Lower leg skin (tissue), 3 donors: ENCODE results near the gene ADM.

Experiments used
- POLR2A ChIP-seq, 2 donors: fragments of 450-650 bp; IDR thresholded peaks; one replicate each; pipeline ENCODE4 v1.6.1; 2016 to 2017; ENCODE audit warnings: antibody characterized with exemption in 2 of 2, mild to moderate bottlenecking in 1 of 2, moderate library complexity in 1 of 2
- TF ChIP-seq, protein P1 (sequence below), 3 donors: fragments of 450-650 bp; IDR thresholded peaks; one replicate each; pipeline ENCODE4 v1.5.1; 2016; ENCODE audit warnings: antibody characterized with exemption in 3 of 3, mild to moderate bottlenecking in 3 of 3, moderate library complexity in 2 of 3

DNA sequence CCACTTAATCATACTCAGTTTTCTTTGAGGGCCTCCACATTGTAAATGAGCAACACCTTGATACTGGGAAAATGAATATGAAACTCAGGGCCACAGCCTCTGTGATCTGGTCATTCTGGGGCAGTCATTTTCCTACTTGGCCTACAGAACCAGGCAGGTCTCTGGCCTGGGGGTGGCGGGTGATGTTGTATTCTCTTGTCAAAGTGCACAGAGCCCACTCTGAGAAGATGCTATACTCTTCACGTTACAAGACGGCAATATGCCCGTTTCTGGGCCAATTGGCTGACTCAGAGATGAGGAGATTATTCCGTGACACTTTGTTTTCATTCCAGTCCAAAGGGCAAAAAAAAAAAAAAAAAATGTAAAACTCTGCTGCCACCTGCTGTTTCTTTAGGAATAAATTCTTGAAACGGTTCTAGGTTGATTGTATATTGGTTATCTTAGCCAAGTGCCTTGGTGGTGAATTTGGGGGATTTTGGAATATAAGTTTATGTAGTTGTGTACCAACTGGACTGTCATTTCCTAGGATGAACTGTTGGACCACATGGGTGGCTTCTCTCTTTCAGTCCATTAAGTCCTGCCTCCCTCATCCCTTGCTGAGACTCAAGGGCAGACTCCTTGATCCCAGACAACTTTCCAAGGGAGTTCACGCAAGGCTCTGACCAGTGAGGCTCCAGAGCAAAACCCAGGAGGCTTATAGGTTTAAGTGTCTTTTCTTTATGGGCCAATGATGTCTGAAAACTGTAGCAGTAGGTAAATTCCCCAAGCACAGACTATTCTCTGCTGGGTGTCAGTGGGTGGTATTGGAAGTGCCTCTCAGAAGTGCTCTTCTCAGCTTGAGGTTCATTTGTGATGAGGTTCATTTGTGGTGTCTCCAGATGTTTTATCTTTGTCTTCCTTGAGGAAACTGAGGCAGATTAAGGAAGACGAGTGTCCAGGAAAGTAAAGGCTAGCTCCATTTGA lies 18.2 kb downstream of the ADM start:
- TF ChIP-seq, protein P1, sequence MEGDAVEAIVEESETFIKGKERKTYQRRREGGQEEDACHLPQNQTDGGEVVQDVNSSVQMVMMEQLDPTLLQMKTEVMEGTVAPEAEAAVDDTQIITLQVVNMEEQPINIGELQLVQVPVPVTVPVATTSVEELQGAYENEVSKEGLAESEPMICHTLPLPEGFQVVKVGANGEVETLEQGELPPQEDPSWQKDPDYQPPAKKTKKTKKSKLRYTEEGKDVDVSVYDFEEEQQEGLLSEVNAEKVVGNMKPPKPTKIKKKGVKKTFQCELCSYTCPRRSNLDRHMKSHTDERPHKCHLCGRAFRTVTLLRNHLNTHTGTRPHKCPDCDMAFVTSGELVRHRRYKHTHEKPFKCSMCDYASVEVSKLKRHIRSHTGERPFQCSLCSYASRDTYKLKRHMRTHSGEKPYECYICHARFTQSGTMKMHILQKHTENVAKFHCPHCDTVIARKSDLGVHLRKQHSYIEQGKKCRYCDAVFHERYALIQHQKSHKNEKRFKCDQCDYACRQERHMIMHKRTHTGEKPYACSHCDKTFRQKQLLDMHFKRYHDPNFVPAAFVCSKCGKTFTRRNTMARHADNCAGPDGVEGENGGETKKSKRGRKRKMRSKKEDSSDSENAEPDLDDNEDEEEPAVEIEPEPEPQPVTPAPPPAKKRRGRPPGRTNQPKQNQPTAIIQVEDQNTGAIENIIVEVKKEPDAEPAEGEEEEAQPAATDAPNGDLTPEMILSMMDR (IDR thresholded peaks at IDR 0.05), result peak in 1 of 3 donors; percentile 38
- TF ChIP-seq POLR2A (IDR thresholded peaks at IDR 0.05), result no peak
